ENCODE measurements around the gene NUBPL.
"Not testable (repeated sequence)": the region's sequence is repeated elsewhere in the genome, so short reads cannot be mapped to it uniquely, and the experiment has no call there.

NUBPL gene

GRCh38 chr14:31751047-31751446, 189.8 kb downstream of the NUBPL start:
- DNase-seq: not testable (repeated sequence)

DNA sequence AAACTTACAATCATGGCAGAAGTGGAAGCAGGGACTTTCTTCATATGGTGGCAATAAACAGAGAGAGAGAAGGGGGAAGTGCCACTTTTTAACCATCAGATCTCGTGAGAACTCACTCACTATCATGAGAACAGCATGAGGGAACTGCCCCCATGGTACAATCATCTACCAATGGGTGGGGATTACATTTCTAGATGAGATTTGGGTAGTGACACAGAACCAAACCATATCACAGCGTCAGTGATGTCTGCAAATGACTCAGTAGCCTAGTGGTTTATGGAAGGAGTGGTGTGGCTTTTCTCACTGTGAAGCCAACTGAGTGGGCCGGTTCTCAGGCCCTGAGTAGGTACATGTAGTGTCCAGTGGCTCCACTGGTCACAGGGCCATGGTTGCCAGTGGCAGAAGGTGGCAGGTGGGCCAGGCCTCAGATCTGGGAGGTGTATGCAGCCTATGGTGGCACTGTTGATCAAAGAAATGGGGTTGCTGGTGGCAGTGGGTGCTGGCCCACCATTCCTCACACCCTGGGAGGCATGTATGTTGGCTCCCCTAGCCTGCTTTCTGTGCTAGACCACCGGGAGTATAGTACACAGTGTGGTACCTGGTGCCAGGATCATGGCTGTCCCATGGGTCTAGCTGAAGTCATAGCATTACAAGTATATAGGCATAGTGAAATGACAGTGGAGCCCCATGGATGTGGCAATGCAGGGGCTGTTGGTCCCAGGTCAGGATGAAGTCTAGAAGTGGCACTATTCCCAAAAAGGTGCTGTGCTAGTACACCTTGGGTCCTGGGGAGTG, 191.9 kb downstream of the NUBPL start:
- no peak for DNase-seq

DNA sequence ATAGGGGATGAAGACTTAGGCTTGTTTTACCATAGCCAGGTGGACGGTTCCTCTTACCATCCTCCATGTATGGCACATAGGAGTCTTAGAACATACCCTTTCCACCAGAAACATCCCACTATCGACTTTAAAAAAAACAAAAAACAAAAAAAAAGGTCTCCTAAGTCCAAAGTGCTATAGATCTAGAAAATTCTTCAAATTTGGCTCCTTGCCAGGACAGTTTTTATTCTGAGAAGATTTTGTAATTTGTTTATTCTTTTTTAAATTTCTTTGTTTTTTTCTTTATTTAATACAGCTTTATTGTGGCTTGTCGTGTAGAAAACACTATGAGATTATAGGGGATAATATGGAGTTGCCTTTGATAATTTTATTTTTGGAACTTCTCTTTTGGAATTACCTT, 197.7 kb downstream of the NUBPL start:
- no peak for DNase-seq

GRCh38 chr14:31760277-31760676, 199.1 kb downstream of the NUBPL start:
- no peak for DNase-seq

DNA sequence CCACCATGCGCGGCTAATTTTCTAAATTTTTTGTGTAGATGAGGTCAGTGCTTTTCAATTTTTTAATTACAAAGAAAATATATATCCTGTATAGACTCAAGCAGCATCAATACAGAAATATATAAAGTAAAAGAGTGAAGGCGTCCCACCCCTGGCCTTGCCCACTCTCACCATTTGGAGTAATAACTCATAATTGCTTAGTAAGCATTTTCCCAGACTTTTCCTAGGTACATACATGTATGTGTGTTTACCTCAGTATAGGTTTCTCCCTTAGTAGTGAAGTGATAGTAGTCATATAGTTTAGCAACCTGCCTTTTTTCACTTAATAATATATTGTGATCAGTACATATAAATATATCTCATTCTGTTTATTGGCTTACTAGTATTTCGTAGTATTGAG, 200.1 kb downstream of the NUBPL start:
- DNase-seq: no peak

DNA sequence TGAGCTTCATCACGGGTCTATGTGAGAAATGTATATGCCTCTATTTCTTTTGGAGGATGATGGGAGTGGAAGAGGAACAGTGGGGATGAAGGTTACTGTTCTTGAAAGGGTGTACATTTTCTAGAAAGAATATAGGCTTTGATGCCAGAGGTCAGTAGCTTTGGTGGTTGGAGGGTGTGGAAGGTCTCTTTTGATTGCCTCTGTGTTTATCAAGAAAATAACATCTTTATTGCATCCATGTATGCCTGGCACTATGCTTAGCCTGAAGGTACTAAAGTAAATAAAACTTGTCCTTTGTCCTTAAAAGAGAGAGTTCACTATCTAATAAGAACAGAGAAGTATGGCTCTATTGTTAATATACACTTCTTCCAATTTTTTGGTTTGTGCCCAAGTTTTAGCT, 201.8 kb downstream of the NUBPL start:
- DNase-seq: no peak

DNA sequence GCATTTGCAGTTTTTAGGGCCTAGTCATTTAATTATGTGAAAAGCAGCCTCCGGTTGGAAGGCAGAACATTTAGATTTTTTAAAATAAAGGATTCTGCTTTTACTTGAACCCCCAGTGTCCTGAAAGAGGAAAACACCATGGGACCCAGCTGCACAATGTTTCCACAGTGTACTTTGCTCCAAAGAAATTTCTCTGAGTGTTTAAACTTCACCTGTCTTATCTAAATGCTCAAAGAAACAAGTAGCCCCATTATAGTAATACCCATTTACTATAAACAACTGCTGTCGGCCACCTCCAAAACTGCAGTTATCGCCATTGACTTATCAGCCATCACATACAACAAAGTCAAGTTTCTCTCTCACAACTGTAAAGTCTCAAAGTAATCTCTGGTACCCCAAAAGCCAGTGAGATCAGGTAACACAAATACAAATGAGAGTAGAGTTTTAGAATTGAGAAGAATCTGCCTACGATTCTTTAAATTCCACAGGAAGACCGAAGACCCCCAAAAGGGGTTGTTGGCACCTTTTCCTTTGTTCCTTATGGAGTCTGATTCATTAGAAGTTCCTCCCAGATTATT, 205.2 kb downstream of the NUBPL start:
- no peak for DNase-seq

DNA sequence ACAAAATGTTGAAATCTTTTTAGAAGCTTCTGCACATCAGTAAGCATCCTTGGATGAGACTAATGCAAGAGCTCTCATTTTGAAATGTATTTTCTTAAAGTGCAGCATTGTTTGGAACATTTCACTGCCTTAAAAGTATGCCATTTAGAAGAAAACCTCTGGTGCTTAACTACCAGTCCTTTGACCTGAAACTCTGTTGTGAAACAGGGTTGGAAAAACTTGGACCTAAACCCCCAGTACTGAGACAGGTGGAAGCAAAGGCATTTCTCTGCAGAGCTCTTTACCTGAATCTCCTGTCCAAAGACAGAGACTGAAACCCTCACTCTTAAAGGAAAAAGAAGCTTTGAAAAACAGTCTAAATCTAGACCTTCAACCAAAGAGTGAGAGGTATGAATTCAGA, 207.2 kb downstream of the NUBPL start:
- DNase-seq: no peak

DNA sequence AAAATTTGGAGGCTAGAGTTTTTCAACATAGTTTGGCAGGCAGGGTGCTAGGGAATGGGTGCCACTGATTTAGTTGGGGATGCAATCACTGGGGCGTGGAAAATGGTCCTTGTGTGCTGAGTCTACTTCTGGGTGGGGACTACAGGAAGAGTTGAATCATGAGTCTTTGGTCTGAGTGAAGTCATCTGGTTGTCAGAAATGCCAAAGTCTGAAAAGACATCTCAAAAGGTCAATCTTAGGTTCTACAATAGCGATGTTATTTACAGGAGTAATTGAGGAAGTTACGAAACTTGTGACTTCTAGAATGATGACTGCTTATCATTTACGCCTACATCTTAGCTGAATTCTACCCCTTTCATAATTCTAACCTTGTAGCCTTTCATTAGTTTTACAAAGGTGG, 209.1 kb downstream of the NUBPL start:
- DNase-seq: no peak

DNA sequence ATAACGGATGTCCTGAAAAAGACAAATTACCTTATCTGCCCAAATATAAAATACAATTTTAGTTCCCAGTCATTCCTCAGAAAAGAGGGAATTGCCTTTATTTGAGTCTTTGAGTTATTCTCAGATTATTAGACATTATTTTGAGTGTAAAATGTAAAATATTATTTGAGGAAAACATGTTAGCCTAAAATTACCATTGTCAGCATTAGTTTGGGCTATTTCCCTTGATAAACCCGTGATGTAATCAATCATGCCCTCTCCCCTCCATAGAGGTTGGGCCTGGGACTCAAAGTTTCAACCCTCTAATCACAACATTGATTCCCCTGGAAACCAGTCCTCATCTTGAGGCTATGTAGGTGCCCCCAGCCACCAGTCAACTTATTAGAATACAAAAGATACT, 213.4 kb downstream of the NUBPL start:
- no peak for DNase-seq

DNA sequence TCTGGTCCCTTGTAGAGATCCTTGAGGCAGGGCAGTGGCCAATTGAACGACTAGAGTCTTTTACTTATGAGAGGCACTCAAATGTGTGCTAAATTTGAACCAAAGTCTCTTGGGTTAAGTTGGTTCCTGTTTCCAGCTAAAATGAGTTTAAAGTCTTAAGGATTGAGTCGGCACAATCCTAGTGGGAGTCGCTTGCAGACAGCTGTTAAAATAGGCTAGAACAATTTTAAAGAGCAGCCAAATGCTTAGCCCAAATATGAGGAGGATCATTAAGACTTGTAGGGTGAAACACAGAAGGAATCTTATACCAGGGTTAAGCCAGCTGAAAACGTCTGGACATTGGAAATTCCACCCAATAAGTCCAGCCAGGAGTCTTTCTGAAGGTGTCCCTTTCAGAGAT, 216.1 kb downstream of the NUBPL start:
- no peak for DNase-seq

DNA sequence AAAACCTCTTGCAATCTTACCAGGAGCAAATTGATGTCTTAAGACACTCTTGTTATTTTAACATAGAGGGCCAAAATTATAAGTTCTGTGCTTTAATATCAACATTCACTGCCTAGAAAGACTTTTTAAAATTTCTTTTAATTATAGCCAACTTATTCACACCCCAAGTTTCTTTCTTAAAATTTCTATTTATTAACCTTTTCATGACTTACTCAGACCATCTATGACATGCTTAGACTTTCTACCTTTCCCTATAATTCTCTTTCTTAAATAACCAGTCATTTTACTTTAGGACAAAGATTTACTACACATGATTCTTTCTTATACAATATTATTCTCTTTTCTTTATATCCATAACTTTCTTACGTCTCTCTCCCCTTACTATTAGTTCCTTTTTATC, 220.4 kb downstream of the NUBPL start:
- no peak for DNase-seq

GRCh38 chr14:31785574-31785973, 224.4 kb downstream of the NUBPL start:
- no peak for DNase-seq

DNA sequence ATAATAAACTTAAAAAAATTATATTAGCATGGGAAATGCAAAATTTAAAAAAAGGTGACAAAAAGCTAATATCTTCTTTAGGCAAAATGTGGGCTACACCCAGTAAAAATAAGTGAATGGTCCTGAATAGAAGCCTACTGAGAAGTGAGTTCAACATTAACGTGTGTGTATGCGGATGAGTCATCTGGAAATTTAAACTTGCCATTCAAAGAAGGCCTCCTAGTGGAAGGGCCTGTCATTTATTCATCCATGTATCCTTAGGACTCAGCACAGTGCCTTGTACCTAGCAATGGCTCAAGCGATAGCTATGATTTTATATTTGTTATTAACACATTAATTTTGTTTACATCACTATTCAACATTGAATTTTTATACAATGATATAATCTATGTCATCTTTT, 226.2 kb downstream of the NUBPL start:
- no peak for DNase-seq

DNA sequence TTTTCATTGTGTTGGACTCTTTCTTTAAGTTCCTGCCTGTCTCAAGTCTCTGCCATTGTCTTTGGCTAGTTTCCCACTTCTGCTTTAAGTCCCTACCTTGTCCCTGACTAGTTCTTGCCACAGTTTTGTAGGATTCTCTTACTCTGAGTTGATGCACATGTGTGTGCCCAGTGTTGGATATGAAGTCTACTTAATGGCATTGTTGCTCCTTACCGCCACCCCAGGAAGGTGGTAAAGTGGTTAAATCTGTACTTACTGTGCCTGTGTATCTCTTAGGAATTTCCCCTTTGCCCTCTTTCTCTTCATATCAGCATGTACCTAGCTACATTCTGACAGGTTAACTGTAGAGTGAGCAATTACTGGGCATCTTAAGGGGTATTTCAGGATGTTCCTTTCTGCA, 227.1 kb downstream of the NUBPL start:
- DNase-seq: no peak

DNA sequence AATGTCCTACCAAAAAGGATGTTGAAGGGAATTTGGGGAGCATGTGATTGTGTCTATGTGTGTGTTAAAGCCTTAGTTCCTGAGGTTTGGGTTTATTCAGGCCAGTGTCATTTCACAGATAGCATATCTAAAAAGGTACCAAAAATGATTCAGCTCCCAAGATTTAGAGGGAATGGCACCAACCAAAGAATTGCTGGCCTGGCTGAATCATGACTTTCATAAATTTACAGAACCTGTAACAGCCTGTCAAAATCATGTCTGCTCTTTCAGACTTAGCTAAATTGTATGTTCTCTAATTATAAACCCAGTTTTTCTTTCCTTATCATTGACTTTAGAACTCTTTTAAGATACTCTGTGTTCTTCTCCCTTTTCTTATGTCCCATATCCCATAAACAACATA, 231.5 kb downstream of the NUBPL start:
- DNase-seq: no peak

DNA sequence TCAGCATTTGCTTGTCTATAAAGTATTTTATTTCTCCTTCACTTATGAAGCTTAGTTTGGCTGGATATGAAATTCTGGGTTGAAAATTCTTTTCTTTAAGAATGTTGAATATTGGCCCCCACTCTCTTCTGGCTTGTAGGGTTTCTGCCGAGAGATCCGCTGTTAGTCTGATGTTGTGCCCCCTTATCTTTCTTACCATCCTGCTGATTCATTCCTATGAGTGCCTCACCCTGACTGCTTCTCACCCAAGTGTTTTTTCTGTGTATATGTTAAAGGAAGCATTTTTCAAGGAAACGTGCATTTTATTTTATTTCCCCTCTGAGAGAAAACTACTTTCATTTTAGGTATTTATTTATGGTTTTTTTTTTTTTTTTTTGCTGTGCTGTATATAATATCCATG, 236.7 kb downstream of the NUBPL start:
- DNase-seq: not testable (repeated sequence)

DNA sequence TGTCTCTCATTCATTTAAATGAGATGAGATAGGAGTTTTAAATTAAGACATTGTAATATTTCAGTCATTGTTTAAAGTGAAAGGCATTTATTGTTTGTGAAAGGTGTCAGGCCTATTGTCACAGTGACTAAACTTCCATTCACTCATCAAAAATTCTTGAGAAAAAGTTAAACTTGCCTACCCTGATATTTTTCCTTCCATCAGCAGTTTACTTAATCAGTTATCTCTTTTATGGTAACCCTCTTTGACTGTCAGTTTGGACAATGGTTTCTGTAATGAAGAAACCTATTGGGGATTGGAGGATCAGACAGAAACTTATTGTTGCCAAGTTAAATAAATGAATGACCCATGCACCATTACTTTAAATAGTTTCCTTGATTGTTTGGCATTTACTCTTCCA, 241.6 kb downstream of the NUBPL start:
- DNase-seq: no peak

GRCh38 chr14:31806249-31806648, 245.0 kb downstream of the NUBPL start:
- DNase-seq: peak in 1 of 6 experiments; percentile 0

DNA sequence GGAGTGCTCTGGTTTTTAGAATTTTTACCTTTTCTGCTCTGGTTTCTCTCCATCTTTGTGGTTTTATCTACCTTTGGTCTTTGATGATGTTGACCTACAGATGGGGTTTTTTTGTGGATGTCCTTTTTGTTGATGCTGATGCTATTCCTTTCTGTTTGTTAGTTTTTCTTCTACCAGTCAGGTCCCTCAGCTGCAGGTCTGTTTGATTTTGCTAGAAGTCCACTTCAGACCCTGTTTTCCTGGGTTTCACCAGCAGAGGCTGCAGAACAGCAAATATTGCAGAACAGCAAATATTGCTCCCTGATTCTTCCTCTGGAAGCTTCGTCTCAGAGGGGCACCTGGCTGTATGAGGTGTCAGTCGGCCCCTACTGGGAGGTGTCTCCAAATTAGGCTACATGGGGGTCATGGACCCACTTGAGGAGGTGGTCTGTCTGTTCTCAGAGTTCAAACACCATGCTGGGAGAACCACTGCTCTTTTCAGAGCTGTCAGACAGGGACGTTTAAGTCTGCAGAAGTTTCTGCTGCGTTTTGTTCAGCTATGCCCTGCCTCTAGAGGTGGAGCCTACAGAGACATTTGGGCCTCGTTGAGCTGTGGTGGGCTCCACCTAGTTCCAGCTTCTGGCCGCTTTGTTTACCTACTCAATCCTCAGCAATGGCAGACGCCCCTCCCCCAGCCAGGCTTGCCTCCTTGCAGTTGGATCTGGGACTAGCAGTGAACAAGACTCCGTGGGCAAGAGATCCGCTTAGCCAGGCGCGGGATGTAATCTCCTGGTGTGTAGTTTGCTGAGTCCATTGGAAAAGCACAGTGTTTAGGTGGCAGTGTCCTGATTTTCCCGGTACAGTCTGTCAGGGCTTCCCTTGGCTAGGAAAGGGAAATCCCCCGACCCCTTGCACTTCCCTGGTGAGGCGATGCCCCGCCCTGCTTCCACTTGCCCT, 250.8 kb downstream of the NUBPL start:
- DNase-seq: not testable (repeated sequence)

DNA sequence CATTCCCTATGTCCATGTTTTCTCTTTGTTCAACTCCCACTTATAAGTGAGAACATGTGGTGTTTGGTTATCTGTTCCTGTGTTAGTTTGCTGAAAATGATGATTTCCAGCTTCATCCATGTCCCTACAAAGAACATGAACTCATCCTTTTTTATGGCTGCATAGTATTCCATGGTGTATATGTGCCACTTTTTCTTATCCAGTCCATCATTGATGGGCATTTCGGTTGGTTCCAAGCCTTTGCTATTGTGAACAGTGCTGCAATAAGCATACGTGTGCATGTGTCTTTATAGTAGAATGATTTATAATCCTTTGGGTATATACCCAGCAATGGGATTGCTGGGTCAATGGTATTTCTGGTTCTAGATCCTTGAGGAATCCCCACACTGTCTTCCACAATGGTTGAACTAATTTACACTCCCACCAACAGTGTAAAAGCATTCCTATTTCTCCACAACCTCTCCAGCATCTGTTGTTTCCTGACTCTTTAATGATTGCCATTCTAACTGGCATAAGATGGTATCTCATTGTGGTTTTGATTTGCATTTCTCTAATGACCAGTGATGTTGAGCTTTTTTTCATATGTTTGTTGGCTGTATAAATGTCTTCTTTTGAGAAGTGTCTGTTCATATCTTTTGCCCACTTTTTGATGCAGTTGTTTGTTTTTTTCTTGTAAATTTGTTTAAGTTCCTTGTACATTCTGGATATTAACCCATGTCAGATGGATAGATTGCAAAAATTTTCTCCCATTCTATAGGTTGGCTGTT, 252.7 kb downstream of the NUBPL start:
- DNase-seq: not testable (repeated sequence)

DNA sequence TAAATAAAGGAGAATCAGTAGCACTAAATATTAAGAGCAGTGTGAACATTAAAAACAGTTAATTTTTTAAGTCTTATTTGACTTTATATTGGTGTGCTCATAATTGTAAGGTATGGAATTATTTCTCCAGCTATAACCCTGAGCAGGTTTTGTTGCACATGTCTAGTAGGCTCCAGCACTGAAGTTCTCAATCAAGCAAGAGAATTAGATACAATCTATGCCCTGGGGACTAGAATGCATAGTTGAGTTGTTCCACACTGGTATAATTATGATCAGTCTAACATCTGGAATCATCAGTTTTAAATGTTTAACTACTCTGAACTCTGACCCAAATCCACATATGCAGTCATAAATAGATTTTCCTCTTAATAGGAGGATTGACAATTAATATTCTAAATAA, 258.1 kb downstream of the NUBPL start:
- DNase-seq: no peak

- no peak for DNase-seq
These were observed 264.3 kb downstream of the NUBPL start for GRCh38 chr14:31825459-31825858.
